ENCODE results near the gene RHOB. TPM values are rescaled to one million over a fixed set of nuclear protein-coding genes. Genes with fewer than 3 reads are reported as not detected.

The RHOB gene
- total and polyA plus RNA-seq, 12 donors = 105 to 337 (median 159) TPM

- Histone ChIP-seq H3K36me3 (no peaks in the 10 kb centered on the region), H3K27ac (no peak overlapping the region), H3K9me3 (no peaks in the 10 kb centered on the region), H3K4me1 (peaks cover 7 to 46% (median 15%) of the 10 kb centered on the region in 9 donors), H3K4me3 (no peak overlapping the region), H3K27me3 (no peaks in the 10 kb centered on the region)
- DNase-seq (no peak), ATAC-seq (no peak)
- intact Hi-C loops (cut with DNase I) = loop anchor here in 1 of 10 donors (5.0 kb wide), 1 partner anchor 37 kb away; no protein-coding TSS in a partner anchor
- no peak for TF ChIP-seq CTCF (IDR thresholded peaks at IDR 0.05)
- WGBS, 2 donors = 91% methylated on average over 8 of the region's 8 CpGs
Observed at GRCh38 chr2:20484810-20485611, 38.1 kb downstream of the RHOB start.

DNA sequence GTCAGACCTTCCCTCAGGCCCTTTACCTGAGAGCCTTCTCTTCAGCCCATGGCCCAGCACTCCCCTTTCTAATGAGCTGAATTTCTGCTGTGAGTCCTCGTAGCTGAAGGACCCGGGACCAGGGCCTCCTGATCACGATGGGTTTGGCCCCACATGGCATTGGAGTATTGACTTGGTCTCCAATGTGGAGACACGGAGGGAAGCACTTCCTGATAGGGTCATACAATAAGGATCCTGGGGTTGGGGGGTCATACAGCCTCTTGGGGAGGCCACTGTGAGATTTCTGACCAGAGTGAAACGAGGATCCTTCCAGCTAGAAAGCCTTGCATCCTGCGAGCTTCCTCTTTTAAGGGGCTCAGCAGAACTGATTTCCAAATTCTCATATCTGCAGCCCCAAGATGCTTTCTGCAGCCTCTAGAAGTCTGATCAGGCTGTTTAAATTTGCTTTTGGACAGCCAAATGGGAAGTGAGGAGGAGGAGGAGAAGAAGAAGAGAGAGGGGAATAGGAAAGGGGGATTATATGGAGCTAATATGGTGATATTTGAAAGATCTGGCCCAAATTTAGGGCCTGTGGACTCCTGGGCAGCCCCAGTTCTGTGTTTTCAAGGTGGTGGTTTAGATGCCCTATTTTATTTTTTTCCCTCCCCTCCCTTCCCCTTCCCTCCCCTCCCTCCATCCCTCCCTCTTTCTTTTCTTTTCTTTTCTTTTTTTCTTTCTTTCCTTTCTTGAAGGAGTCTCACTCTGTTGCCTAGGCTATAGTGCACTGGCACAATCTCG, 38.9 kb downstream of the RHOB start:
- 69 to 78% methylated on average over 7 of the region's 7 CpGs for WGBS, 2 donors
- TF ChIP-seq CTCF (IDR thresholded peaks at IDR 0.05) = no peak
- no peak for DNase-seq
- Histone ChIP-seq H3K4me1 (peaks cover 7 to 46% (median 15%) of the 10 kb centered on the region in 9 donors), H3K4me3 (no peak overlapping the region), H3K27me3 (no peaks in the 10 kb centered on the region), H3K36me3 (no peaks in the 10 kb centered on the region), H3K27ac (no peak overlapping the region), H3K9me3 (no peaks in the 10 kb centered on the region)
- no peak for ATAC-seq
- intact Hi-C loops (cut with DNase I) = no loop called here

- H3K27ac ChIP-seq = no peak overlapping the region
- DNase-seq (no peak), ATAC-seq (no peak)
- TF ChIP-seq CTCF (IDR thresholded peaks at IDR 0.05) = no peak
- no peaks in the 10 kb centered on the region for H3K9me3 ChIP-seq
- no peaks in the 10 kb centered on the region for H3K27me3 ChIP-seq
- no peaks in the 10 kb centered on the region for H3K36me3 ChIP-seq
- 78 to 92% methylated on average over 3 of the region's 3 CpGs for WGBS, 2 donors
- H3K4me1 ChIP-seq = peaks cover 7 to 47% (median 17%) of the 10 kb centered on the region in 9 donors
- intact Hi-C loops (cut with DNase I) = no loop called here
- no peak overlapping the region for H3K4me3 ChIP-seq
Observed at GRCh38 chr2:20486571-20486970, 39.7 kb downstream of the RHOB start.

DNA sequence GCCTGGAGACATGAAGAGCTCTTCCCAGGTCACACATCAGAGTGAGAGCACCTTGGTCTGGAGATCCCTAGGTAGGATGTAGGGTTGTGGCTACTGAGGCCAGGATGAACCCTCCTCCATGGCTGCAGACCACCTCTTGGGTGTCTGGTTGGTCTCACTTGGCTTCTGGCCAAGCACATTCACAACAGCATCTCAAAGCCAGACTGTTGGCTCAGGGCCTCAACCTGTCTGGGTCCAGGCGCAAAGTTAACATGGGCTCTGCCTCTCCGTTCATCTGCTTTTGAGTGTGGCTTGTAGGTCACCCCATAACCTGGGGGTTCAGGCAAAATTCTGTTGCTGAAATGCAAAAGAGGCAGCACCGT, 40.1 kb downstream of the RHOB start:
- peaks cover 9 to 51% (median 21%) of the 10 kb centered on the region in 9 donors for H3K4me1 ChIP-seq
- no peak for TF ChIP-seq CTCF (IDR thresholded peaks at IDR 0.05)
- 68 to 85% methylated on average over 3 of the region's 3 CpGs for WGBS, 2 donors

More for the DNA sequence above, 40.1 kb downstream of the RHOB start:
- no peak overlapping the region for H3K27ac ChIP-seq
- H3K27me3 ChIP-seq = no peaks in the 10 kb centered on the region
- intact Hi-C loops (cut with DNase I) = no loop called here
- ATAC-seq = no peak
- no peaks in the 10 kb centered on the region for H3K36me3 ChIP-seq
- no peaks in the 10 kb centered on the region for H3K9me3 ChIP-seq
- DNase-seq = no peak
- H3K4me3 ChIP-seq = no peak overlapping the region

All from heart right ventricle (tissue), 16 donors.